Activated naive CD8-positive, alpha-beta T cell treated with anti-CD3 and anti-CD28 coated beads, Interleukin-2, amount 50 U/mL, for 24 hours (primary cell): ENCODE measurements around the gene SGPP2.

Experiments used
- ATAC-seq: fragments of 150-1000 bp; cut with Tn5 transposase; one replicate; pipeline ENCODE4 v1.10.0; 2021
- DNase-seq: peaks from one replicate; pipeline ENCODE4 v3.0.0; 2021
- H3K27ac Mint-ChIP-seq: one replicate; pipeline ENCODE4 v1.8.0; 2021; ENCODE audit warnings: mild to moderate bottlenecking, mixed read lengths
- H3K27me3 Mint-ChIP-seq: one replicate; pipeline ENCODE4 v1.8.0; 2021; ENCODE audit warnings: mixed read lengths
- H3K36me3 Mint-ChIP-seq: one replicate; pipeline ENCODE4 v1.8.0; 2021; ENCODE audit warnings: low read depth, mixed read lengths
- H3K4me1 Mint-ChIP-seq: one replicate; pipeline ENCODE4 v1.8.0; 2021; ENCODE audit warnings: mixed read lengths
- H3K4me3 Mint-ChIP-seq: one replicate; pipeline ENCODE4 v1.8.0; 2021; ENCODE audit warnings: mild to moderate bottlenecking, moderate library complexity, mixed read lengths
- H3K9me3 Mint-ChIP-seq: one replicate; pipeline ENCODE4 v1.8.0; 2021; ENCODE audit warnings: mixed read lengths

Gene SGPP2

GRCh38 chr2:222554517-222554916 lies 130.2 kb downstream of the SGPP2 start:
- DNase-seq (no peak), ATAC-seq (no peak)
- Mint-ChIP-seq H3K36me3 (no peaks in the 10 kb centered on the region), H3K27me3 (peaks cover 14% of the 10 kb centered on the region), H3K27ac (no peak overlapping the region), H3K4me1 (no peaks in the 10 kb centered on the region), H3K4me3 (no peak overlapping the region), H3K9me3 (no peaks in the 10 kb centered on the region)

DNA sequence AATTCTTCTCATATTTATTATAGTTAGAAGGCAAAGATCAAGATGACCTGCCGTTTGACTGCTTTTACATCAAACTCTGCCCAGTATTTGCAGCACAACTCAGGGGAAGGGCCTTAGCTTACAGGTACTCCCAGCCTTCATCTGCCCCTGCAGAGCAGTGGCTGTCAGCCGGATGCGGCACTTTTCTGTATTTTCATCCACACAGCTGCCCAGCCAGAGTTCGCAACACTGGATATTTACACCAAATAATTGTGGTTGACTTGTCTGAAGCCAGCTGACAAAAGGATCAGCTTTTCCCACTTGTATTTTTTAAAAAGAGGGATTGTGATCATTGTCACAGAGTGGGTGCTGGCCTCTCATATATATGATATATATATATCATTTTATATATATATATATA lies 136.8 kb downstream of the SGPP2 start:
- ATAC-seq (no peak), DNase-seq (no peak)
- H3K9me3 Mint-ChIP-seq, result no peaks in the 10 kb centered on the region
- H3K36me3 Mint-ChIP-seq, result peaks cover 21% of the 10 kb centered on the region
- no peak overlapping the region for H3K4me3 Mint-ChIP-seq
- peaks cover 2% of the 10 kb centered on the region for H3K27me3 Mint-ChIP-seq
- no peak overlapping the region for H3K27ac Mint-ChIP-seq
- no peaks in the 10 kb centered on the region for H3K4me1 Mint-ChIP-seq

- Mint-ChIP-seq H3K4me1 (no peaks in the 10 kb centered on the region), H3K9me3 (no peaks in the 10 kb centered on the region), H3K27me3 (peaks cover under 1% of the 10 kb centered on the region), H3K27ac (no peak overlapping the region), H3K36me3 (peaks cover 30% of the 10 kb centered on the region), H3K4me3 (no peak overlapping the region)
- ATAC-seq, result no peak
- peak; percentile 14 for DNase-seq
Observed at GRCh38 chr2:222561817-222562645, 137.7 kb downstream of the SGPP2 start.

DNA sequence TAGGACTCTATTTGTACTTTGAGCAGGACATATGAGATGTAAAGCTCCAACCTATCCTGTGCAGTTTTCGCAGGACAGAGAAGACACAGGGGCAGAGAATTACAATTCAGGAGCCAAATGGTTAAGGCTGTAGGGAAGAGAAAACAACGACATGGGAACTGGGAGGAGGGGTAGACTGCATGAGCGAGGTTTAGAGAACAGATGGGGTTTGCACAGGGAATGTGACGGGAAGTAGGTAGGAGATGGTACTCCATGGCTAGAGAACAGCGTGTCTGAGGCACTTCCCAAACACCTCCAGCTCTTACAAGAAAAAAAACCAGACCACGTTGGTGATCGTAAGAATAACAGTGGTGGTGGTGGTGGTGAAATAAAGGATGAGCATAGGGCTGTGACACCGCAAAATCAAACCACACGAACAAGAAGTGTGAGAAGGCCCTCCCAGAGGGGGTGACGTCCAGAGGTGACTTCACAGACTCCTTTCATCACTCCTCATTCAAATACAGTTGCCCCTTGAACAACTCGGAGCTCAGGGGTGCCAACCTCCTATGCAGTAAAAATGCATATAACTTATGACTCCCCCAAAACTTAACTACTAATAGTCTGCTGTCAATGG lies 138.9 kb downstream of the SGPP2 start:
- Mint-ChIP-seq H3K9me3 (no peaks in the 10 kb centered on the region), H3K4me1 (no peaks in the 10 kb centered on the region), H3K4me3 (no peak overlapping the region), H3K27ac (no peak overlapping the region), H3K27me3 (no peaks in the 10 kb centered on the region), H3K36me3 (peaks cover 39% of the 10 kb centered on the region)
- DNase-seq, result no peak
- ATAC-seq, result no peak

DNA sequence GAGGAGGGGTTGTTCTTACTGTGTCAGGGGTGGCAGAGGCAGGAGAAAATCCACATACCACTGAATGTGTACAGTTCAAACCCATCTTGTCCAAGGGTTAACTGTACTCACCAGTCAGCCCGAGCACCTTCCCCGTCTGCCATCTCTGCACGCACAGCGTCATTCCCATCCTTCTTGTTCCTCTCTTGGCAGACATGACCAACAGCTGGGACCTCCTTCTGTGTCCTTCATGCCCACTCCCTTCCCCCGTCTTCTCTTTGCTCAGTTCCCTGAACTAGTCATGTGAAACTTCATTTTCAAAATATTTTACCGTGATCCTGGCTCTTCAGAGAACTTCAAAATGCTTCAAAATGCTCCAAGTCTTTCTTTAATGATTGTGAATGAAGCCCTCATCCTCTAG lies 139.6 kb downstream of the SGPP2 start:
- peaks cover 44% of the 10 kb centered on the region for H3K36me3 Mint-ChIP-seq
- no peak overlapping the region for H3K27ac Mint-ChIP-seq
- H3K27me3 Mint-ChIP-seq, result no peaks in the 10 kb centered on the region
- ATAC-seq, result no peak
- no peaks in the 10 kb centered on the region for H3K4me1 Mint-ChIP-seq
- no peaks in the 10 kb centered on the region for H3K9me3 Mint-ChIP-seq
- no peak overlapping the region for H3K4me3 Mint-ChIP-seq
- no peak for DNase-seq

GRCh38 chr2:222566229-222566628 lies 141.9 kb downstream of the SGPP2 start:
- H3K27ac Mint-ChIP-seq, result no peak overlapping the region
- no peaks in the 10 kb centered on the region for H3K9me3 Mint-ChIP-seq
- DNase-seq, result no peak
- no peaks in the 10 kb centered on the region for H3K27me3 Mint-ChIP-seq
- no peak for ATAC-seq
- H3K4me3 Mint-ChIP-seq, result no peak overlapping the region
- peaks cover 57% of the 10 kb centered on the region for H3K36me3 Mint-ChIP-seq
- H3K4me1 Mint-ChIP-seq, result no peaks in the 10 kb centered on the region

- Mint-ChIP-seq H3K27ac (no peak overlapping the region), H3K9me3 (no peaks in the 10 kb centered on the region), H3K27me3 (no peaks in the 10 kb centered on the region), H3K4me1 (no peaks in the 10 kb centered on the region), H3K36me3 (peaks cover 68% of the 10 kb centered on the region), H3K4me3 (no peak overlapping the region)
- ATAC-seq (no peak), DNase-seq (no peak)
Observed at GRCh38 chr2:222568865-222569264, 144.5 kb downstream of the SGPP2 start.

GRCh38 chr2:222569826-222570225 lies 145.5 kb downstream of the SGPP2 start:
- Mint-ChIP-seq H3K9me3 (no peaks in the 10 kb centered on the region), H3K36me3 (peaks cover 74% of the 10 kb centered on the region), H3K4me1 (no peaks in the 10 kb centered on the region), H3K27me3 (no peaks in the 10 kb centered on the region), H3K4me3 (no peak overlapping the region), H3K27ac (no peak overlapping the region)
- ATAC-seq, result no peak
- DNase-seq, result no peak

- Mint-ChIP-seq H3K27ac (peak overlapping the region; percentile 49), H3K27me3 (no peaks in the 10 kb centered on the region), H3K4me3 (no peak overlapping the region), H3K36me3 (peaks cover 66% of the 10 kb centered on the region), H3K9me3 (no peaks in the 10 kb centered on the region), H3K4me1 (no peaks in the 10 kb centered on the region)
- no peak for DNase-seq
- peak; percentile 33 for ATAC-seq
Observed at GRCh38 chr2:222572264-222572721, 147.9 kb downstream of the SGPP2 start.

GRCh38 chr2:222572751-222573174 lies 148.4 kb downstream of the SGPP2 start:
- Mint-ChIP-seq H3K27me3 (no peaks in the 10 kb centered on the region), H3K4me1 (no peaks in the 10 kb centered on the region), H3K36me3 (peaks cover 67% of the 10 kb centered on the region), H3K9me3 (no peaks in the 10 kb centered on the region), H3K27ac (peak overlapping the region; percentile 36), H3K4me3 (no peak overlapping the region)
- ATAC-seq (peak; percentile 36), DNase-seq (no peak)

DNA sequence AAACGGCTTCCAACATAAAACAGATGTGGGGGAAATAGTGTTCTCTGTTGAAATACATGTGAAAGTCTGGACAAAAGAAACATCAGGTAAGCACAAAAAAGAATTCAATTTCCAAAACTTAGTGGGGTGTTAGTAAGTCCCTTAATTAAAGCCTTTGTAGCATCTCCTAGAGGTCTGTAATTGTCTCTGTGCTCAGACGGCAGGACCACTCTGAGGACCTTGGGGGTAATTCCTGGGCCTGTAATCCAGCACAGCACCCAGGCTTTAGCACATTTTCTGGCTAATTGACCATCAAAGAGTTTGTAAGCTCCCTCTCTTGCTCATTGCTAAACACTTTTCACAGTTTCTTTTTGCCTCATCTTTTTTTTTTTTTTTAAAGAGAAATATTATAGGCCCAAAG lies 151.3 kb downstream of the SGPP2 start:
- Mint-ChIP-seq H3K36me3 (peaks cover 61% of the 10 kb centered on the region), H3K27ac (no peak overlapping the region), H3K9me3 (no peaks in the 10 kb centered on the region), H3K4me3 (no peak overlapping the region), H3K4me1 (peaks cover 2% of the 10 kb centered on the region), H3K27me3 (no peaks in the 10 kb centered on the region)
- no peak for ATAC-seq
- DNase-seq, result no peak

DNA sequence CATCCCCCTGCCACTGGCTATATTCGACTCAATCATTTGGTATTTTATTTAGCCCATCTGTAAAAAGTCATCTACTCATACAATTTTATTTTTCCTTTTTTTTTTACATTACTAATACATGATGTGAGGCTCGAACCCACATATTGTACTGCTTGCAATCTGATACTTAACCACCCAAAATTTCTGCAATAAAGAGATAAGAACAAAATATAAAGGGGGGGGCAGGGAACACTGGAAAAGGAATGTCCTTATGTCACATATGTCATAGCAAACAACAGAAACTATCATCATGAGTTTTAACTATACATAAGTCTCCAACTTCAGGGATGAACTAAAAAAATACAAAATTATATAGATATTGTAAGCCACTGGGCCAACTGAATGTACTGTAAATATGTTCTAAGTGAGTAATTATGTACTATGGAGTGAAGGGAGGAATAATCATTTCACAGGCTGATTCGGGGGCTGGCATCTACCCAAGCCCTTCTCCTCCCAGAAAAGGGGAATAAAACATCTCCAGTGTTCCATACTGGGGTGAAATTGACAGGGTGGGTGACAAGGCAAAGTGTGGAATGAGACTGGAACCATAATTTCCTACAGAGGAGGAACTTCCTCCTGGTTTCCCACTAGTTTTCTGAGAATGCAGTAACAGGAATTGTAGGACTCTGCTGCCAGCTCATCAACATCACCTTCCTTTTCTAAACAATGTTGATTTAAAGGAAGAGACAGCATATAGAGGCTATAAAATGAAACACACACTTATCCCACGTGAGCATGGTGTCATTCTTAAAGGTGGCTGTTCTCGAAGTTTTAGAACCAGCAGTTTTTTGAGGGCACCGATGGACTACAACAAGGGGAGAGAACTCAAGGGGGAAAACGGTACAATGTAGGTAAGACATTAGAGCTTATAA lies 152.1 kb downstream of the SGPP2 start:
- peaks cover 4% of the 10 kb centered on the region for H3K4me1 Mint-ChIP-seq
- DNase-seq (no peak), ATAC-seq (no peak)
- H3K4me3 Mint-ChIP-seq, result no peak overlapping the region
- no peaks in the 10 kb centered on the region for H3K27me3 Mint-ChIP-seq
- no peaks in the 10 kb centered on the region for H3K9me3 Mint-ChIP-seq
- H3K27ac Mint-ChIP-seq, result no peak overlapping the region
- H3K36me3 Mint-ChIP-seq, result peaks cover 61% of the 10 kb centered on the region

DNA sequence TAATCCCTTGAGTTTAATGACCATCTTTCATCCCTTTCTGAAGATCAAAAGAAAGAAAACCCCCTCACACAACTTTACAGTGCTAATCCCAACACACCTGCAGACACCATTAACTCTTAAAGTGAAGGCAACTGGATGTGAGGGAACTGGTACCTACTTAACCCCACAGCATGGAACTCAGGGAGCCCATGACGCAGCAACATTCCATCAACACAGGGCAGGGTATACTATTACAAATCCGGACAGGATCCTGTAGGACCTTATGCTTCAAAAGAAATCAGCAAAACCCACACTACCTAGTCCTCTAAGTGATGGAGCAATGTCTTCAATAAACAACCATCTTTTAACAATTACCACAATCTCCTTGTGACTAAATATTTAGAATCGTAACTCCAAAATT lies 153.0 kb downstream of the SGPP2 start:
- H3K9me3 Mint-ChIP-seq, result no peaks in the 10 kb centered on the region
- no peak overlapping the region for H3K27ac Mint-ChIP-seq
- H3K4me1 Mint-ChIP-seq, result peaks cover 4% of the 10 kb centered on the region
- no peak overlapping the region for H3K4me3 Mint-ChIP-seq
- no peak for ATAC-seq
- no peaks in the 10 kb centered on the region for H3K27me3 Mint-ChIP-seq
- DNase-seq, result no peak
- peaks cover 58% of the 10 kb centered on the region for H3K36me3 Mint-ChIP-seq

DNA sequence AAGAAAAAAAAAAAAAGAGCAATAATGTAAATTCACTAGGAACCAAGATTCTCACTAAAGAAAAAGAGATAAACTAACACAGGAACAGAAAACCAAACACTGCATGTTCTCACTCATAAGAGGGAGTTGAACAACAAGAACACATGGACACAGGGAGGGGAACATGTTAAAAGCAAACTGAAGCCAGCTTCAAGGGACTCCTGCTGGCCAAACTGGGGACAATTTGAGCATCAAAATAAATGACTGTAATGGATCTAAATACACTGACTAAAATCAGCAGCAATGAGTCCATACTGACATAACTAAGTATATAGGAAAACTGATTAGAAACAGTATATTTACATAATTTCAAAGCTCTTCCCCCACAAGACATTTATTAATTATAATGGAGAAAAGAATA lies 158.6 kb downstream of the SGPP2 start:
- Mint-ChIP-seq H3K27ac (no peak overlapping the region), H3K27me3 (no peaks in the 10 kb centered on the region), H3K36me3 (peaks cover 64% of the 10 kb centered on the region), H3K9me3 (peaks cover 3% of the 10 kb centered on the region), H3K4me3 (no peak overlapping the region), H3K4me1 (peaks cover 14% of the 10 kb centered on the region)
- DNase-seq (no peak), ATAC-seq (no peak)
